ENCODE measurements around the gene GATAD2A. TPM values are rescaled to one million over a fixed set of nuclear protein-coding genes. Genes with fewer than 3 reads are reported as not detected.
A peak's percentile ranks its signal among the peaks of the same experiment; 100 is the strongest.

GATAD2A gene
- total and polyA plus RNA-seq, 9 of the 15 experiments (the other 6 are each of a cell fraction or from before 2014, with no cell fraction given) = 2.4 to 226 (median 44.2) TPM

- TF ChIP-seq, protein P1, sequence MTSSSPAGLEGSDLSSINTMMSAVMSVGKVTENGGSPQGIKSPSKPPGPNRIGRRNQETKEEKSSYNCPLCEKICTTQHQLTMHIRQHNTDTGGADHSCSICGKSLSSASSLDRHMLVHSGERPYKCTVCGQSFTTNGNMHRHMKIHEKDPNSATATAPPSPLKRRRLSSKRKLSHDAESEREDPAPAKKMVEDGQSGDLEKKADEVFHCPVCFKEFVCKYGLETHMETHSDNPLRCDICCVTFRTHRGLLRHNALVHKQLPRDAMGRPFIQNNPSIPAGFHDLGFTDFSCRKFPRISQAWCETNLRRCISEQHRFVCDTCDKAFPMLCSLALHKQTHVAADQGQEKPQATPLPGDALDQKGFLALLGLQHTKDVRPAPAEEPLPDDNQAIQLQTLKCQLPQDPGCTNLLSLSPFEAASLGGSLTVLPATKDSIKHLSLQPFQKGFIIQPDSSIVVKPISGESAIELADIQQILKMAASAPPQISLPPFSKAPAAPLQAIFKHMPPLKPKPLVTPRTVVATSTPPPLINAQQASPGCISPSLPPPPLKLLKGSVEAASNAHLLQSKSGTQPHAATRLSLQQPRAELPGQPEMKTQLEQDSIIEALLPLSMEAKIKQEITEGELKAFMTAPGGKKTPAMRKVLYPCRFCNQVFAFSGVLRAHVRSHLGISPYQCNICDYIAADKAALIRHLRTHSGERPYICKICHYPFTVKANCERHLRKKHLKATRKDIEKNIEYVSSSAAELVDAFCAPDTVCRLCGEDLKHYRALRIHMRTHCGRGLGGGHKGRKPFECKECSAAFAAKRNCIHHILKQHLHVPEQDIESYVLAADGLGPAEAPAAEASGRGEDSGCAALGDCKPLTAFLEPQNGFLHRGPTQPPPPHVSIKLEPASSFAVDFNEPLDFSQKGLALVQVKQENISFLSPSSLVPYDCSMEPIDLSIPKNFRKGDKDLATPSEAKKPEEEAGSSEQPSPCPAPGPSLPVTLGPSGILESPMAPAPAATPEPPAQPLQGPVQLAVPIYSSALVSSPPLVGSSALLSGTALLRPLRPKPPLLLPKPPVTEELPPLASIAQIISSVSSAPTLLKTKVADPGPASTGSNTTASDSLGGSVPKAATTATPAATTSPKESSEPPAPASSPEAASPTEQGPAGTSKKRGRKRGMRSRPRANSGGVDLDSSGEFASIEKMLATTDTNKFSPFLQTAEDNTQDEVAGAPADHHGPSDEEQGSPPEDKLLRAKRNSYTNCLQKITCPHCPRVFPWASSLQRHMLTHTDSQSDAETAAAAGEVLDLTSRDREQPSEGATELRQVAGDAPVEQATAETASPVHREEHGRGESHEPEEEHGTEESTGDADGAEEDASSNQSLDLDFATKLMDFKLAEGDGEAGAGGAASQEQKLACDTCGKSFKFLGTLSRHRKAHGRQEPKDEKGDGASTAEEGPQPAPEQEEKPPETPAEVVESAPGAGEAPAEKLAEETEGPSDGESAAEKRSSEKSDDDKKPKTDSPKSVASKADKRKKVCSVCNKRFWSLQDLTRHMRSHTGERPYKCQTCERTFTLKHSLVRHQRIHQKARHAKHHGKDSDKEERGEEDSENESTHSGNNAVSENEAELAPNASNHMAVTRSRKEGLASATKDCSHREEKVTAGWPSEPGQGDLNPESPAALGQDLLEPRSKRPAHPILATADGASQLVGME (CRISPR knock-in tag; IDR thresholded peaks at IDR 0.05) = 0 out of 2 replicates have a peak, but pooled peaks have one; percentile 65
- TF ChIP-seq ZNF699 (CRISPR knock-in tag; IDR thresholded peaks at IDR 0.05; ENCODE audit: insufficient replicate concordance) (no peak), RHOXF2B (CRISPR knock-in tag; conservative IDR thresholded peaks at IDR 0.05) (no peak)
Measured at GRCh38 chr19:19366434-19367396, 38.8 kb upstream of the GATAD2A start (continued).
